GM19452 (cell line): ENCODE data around the gene BEND4.

Source experiments
- ATAC-seq: cut with Tn5 transposase; IDR thresholded peaks from one replicate; pipeline ENCODE4 v1.9.1; 2021; ENCODE audit not compliant: unreplicated experiment

The BEND4 gene

GRCh38 chr4:42112846-42113245 lies 39.6 kb downstream of the BEND4 start:
- ATAC-seq = no peak

- ATAC-seq = no peak
These were observed 47.9 kb downstream of the BEND4 start for GRCh38 chr4:42104521-42104920.

GRCh38 chr4:42101446-42101975 lies 50.9 kb downstream of the BEND4 start:
- no peak for ATAC-seq

- no peak for ATAC-seq
These were observed 64.1 kb downstream of the BEND4 start for GRCh38 chr4:42088386-42088785.

- ATAC-seq = no peak
These were observed 68.6 kb downstream of the BEND4 start for GRCh38 chr4:42083816-42084215.

- ATAC-seq = peak; percentile 46
These were observed 72.1 kb downstream of the BEND4 start for GRCh38 chr4:42080306-42080705.

GRCh38 chr4:42078184-42078801 lies 74.2 kb downstream of the BEND4 start:
- ATAC-seq = peak; percentile 86

GRCh38 chr4:42074294-42074693 lies 78.2 kb downstream of the BEND4 start:
- ATAC-seq = no peak

GRCh38 chr4:42070463-42070862 lies 82.0 kb downstream of the BEND4 start:
- no peak for ATAC-seq

GRCh38 chr4:42067264-42067663 lies 85.2 kb downstream of the BEND4 start:
- ATAC-seq = no peak

GRCh38 chr4:42066402-42066801 lies 86.1 kb downstream of the BEND4 start:
- ATAC-seq = no peak
